CD4-positive, alpha-beta T cell treated with Interleukin-21 for 1 hour (primary cell): ENCODE results near the gene POGZ.

Experiments
- DNase-seq: peaks from one replicate; pipeline ENCODE4 v3.0.0-alpha.2; 2020

Gene POGZ

GRCh38 chr1:151371370-151372057, 87.8 kb downstream of the POGZ start:
- no peak for DNase-seq

GRCh38 chr1:151370211-151370911, 88.9 kb downstream of the POGZ start:
- DNase-seq = no peak

- DNase-seq = no peak
Measured at GRCh38 chr1:151369621-151370048, 89.7 kb downstream of the POGZ start.

- DNase-seq = no peak
Measured at GRCh38 chr1:151369302-151369610, 90.0 kb downstream of the POGZ start.

GRCh38 chr1:151368393-151369301, 90.6 kb downstream of the POGZ start:
- DNase-seq = no peak

GRCh38 chr1:151367658-151368392, 91.5 kb downstream of the POGZ start:
- no peak for DNase-seq

GRCh38 chr1:151364996-151365395, 94.3 kb downstream of the POGZ start:
- DNase-seq = no peak

GRCh38 chr1:151362308-151363155, 96.8 kb downstream of the POGZ start:
- no peak for DNase-seq

GRCh38 chr1:151361883-151362282, 97.4 kb downstream of the POGZ start:
- no peak for DNase-seq

GRCh38 chr1:151356696-151357095, 102.6 kb downstream of the POGZ start:
- no peak for DNase-seq
